ENCODE measurements around the gene LSM2.
A peak's percentile ranks its signal among the peaks of the same experiment; 100 is the strongest.
"Not testable (repeated sequence)": the region's sequence is repeated elsewhere in the genome, so short reads cannot be mapped to it uniquely, and the experiment has no call there.

Gene LSM2

DNA sequence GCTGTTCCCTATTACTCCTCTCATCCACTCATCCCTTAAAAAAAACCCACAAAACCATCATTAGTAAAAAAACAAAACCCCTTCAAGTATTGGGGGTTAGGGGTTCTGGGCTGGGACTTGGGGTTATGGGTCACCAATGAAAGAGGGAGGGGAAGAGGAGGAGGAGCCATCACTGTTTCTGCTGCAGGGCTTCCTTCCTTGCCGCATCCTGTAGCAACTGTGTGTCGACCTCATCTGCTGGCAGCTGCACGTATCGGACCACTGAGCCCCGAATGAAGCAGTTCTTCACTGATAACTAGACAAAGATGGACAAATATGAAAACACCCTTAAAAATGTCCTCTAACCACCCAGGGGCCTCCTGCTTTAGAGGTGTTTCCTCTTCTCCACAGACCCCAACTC, 9.2 kb downstream of the LSM2 start:
- no peak for DNase-seq (ENCODE audit: low read depth)

DNA sequence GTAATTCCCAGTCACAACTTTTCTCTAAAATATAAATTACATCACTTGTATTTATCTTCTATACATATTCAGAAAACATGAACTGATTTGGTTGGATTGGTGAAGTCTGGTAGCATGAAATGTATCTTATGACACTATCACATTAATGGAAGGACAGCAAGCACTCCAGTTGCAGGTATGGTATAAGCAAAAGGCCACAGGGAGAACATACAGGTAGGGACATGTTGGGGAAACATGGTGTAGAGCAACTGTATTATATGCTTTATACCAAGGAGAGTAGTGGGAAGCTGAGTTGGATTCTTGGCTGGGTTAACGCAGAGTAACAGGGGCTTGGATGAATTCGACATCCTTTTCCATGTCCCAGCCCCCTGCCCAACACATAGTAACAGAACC, 9.8 kb downstream of the LSM2 start:
- DNase-seq (ENCODE audit: low read depth) = no peak

DNA sequence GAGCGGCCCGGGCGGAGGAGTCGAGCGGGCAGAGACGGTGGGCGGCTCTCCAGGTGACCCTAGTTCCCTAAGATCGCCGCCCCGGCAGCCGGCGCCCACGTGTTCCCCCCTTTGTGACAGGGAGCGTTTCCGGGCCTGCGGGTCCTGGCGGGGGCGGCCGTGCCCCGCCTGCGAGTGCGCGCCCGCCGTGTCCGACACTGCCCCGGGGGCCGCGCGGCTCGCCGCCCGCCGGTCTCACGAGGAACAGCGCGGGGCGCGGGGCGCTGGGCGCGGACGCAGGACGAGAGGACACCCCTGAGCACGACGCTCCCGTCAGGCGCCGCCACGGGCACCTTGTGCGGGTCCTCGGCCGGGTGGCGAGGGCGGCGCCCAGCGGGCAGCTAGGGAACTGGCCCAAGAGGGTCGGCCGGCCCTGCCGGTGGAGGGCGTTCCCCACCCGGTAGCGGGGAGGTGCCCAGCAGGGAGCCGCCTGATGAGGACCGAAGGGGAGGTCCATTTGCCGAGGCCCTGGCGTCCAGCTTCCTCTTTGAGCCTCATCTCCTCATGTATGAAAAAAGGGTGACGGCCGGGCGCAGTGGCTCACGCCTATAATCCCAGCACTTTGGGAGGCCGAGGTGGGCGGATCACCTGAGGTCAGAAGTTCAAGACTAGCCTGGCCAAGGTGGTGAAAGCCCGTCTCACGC, 11.0 kb downstream of the LSM2 start, which contains the start of gene VARS1:
TSS of gene VARS1 (minus strand) at position 137 of the 683 bp plus-strand sequence. CDS start 535 bp downstream, outside the sequence.
- peak; percentile 68 for DNase-seq (ENCODE audit: low read depth)

DNA sequence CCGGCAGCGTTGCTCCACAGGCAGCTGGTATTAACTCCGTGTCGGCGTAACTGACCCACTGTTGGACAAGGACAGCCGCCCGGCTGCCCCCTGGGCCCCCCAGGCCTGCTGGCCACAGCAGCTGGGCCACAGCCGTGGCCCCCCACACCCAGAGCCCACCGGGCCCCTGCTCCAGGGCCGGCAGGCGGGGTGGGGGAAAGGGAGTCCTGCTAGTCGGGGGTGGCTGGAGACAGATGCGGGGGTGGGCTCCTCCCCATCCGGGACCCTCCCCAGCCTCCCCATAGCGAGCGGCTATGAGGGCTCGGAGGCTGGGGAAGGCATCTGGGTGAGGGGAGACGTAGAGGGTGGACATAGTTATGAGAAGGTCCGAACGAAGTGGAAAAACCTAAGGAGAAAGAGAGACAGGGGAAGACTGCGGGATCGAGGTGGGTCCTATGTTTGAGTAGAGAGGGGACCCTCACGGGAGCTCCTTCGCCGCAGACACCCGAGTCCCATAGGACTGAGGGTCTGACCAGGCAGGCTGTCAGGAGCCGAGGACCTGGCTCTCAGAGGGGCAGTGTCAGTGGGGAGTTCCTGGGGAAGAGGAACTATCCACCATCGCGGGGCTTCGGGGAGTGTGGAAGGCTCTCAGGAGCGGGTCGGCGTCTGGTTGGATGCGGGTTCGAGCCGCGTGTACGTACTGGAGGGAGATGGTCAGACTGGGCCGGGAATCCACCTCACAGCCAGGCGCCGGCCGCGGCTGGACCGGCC, 11.7 kb downstream of the LSM2 start:
- no peak for DNase-seq (ENCODE audit: low read depth)

DNA sequence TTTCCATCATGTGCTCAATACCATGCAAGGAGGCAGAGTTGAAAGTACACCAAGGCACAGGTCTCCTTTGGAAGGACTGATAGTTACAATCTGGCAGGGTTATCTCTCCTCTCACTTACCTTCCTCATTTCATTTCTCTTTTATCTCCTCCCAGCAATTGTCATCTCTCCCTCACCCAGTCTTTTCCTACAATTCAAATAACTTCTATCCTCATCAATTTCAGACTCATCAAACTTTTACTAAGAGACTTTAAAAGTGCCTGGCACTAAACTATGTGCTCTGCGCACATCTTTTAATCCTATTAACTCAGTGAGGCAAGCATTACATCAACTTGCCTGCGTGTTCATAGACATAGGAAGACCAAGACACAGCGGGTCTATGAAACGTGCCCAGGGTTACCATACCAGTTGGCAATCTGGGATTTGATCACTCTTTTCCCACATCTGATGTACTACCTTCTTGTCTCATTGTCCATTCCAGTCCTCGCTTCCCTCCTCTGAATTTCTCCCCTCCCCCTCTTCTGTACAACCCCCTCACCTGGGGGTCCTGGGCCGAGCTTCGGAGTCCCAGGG, 12.4 kb downstream of the LSM2 start:
- DNase-seq (ENCODE audit: low read depth) = no peak

DNA sequence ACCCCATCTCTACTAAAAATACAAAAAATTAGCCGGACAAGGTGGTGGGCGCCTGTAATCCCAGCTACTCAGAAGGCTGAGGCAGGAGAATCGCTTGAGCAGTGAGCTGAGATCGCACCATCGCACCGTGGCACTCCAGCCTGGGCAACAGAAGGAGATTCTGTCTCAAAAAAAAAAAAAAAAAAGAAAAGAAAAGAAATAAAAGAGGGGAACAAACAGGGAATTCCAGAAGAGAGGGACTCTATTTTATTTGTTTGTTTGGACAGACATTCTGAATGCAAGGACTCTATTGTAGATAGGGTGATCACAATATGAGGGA, 12.9 kb downstream of the LSM2 start:
- DNase-seq (ENCODE audit: low read depth) = not testable (repeated sequence)

DNA sequence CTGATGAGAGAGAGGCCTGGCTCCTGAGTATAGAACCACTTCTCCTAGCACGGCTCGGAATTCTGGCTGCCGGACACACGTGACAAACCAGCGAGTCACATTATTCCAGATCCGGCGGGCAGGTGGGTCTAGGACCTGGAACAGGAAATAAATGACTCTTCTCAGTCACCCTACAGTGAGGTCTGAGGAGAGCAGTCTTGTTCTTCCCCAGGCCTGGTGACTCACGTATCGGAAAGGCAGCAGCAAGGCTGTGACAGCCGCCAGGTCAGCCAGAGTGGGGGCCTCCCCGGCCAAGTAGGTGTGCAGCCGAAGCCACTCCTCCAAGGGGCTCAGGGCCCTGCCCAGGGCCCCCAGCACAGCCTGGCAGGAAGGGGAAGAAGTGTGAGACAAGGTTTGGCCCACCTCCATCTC, 14.0 kb downstream of the LSM2 start:
- no peak for DNase-seq (ENCODE audit: low read depth)

DNA sequence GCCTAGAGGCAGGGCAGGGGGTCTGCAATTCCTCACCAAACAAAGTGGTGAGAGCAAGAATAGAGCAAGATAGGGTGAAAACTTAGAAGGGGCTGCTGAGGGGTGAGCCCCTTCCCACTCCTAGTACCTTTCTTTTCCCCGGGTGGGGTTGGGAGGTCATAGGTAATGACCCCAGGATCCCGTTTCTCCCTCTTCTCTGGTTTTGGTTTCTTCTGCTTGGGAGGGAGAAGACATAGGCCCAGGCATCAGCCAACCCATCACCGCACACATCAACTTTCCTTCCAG, 14.7 kb downstream of the LSM2 start:
- no peak for DNase-seq (ENCODE audit: low read depth)

DNA sequence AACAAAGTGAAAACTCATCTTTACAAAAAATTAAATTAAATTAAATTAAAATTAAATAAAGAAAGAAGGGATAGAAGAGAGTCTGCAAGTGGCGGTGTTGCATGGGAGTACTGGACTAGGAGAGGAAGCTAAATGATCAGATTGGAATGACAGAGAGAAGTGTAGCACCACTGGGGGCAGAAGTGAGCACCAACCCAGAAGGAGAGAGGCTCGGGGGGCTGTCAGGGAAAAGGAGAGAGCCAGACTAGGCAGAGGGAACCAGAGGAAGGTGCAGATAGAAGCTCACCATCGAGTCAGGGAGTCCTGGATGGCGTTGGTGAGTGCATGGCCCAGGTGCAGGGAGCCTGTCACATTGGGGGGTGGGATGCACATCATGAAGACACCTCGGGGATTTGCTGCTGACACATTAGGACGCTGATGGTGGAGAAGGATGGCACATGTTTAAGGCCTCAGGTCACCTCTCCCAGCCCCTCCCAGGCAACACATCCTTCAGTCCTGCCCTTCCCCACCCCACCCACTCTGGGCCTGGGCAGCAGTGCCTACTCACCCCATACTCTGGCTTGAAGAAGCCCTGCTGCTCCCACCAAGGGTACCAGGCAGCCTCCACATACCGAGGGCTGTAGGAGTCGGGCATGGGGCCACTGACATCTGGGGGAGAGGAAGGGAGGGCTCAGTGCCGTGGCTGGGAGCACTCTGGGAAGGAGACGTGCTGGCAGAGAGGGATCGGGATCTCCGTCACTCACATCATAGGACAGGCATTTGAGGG, 15.3 kb downstream of the LSM2 start:
- DNase-seq (ENCODE audit: low read depth) = no peak

DNA sequence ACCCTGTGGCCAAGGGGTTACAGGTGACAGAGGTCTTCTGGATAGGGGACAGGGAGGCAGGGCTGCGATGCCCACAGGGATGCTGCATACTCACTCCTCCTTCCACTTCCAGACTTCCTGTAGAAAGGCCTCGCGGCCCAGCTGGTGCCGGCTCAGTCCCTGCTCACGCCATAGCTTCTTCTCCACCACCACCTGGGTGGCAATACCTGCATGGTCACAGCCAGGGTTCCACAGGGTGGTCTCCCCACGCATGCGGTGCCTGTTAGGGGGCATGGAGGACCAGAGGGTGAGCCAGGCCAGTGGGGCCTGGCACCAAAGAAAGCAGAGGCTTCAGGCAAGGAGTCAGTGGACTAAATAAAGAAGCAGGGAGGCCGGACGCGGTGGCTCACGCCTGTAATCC, 21.3 kb downstream of the LSM2 start:
- no peak for DNase-seq (ENCODE audit: low read depth)

DNA sequence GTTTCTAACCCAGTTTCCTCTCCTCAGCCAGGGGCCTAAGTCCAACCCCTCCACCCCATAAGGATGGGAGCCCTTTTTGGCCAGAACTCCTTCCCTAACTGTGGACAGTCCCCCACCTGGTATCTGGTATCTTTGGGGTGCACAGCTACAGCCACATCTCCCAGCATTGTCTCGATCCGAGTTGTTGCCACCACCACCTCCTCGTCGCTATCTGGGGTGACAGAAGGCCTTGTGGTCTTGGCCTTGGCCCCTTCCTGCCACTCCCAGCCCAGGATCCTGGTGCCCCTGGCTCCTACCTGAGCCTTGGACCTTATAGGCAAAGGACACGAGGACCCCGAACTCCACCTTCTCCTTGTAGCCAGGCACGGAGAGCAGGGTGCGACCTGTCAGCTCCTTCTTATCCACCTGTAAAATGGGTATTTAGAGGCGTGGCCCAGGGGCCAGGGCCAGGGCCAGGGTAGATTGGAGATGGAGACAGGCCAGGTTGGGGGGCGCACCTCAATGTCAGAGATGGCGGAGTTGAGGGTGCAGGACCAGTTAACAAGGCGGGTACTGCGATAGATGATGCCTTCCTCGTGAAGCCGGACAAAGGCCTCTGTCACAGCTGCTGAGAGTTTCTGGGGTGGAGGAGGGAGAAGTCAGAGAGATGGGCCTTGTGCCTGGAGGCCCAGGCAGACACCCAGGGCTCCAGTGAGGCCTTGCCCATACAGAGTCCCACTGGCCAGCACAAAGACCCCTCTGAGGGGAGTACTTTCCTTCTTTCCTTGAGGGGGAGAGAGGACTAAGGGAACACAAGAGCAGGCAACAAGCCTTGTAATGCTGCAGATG, 22.5 kb downstream of the LSM2 start:
- DNase-seq (ENCODE audit: low read depth) = no peak

DNA sequence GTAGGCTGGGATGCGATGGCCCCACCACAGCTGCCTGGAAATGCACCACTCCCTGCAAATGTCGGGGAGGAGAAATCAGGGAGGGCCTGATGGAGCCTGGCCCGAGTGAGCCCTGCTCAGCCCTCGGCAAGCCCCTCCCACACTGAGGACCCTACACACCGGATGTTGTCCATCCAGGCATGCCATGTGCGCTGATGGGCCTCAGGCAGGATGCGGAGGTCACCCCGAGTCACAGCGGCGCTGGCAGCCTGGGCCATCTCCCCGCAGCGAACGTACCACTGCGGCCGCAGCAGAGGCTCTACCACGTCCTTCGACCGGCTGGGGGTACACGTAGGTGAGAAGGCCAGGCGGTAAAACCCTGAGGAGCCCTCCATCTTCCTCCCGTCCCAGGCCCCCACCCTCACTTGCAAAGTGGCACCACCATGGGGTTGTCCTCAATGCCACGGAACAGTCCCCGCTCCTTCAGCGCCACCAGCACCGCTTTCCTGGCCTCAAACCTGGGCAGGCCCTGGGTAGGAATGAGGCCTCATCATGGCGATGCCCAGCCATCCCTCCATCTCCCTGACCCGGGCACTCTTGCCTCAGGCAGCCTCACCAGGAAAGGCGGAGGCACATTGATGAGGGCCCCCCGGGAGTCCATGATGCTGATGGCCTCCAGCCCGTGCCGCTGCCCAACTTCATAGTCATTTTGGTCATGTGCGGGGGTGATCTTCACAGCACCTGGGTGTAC, 24.5 kb downstream of the LSM2 start:
- no peak for DNase-seq (ENCODE audit: low read depth)

DNA sequence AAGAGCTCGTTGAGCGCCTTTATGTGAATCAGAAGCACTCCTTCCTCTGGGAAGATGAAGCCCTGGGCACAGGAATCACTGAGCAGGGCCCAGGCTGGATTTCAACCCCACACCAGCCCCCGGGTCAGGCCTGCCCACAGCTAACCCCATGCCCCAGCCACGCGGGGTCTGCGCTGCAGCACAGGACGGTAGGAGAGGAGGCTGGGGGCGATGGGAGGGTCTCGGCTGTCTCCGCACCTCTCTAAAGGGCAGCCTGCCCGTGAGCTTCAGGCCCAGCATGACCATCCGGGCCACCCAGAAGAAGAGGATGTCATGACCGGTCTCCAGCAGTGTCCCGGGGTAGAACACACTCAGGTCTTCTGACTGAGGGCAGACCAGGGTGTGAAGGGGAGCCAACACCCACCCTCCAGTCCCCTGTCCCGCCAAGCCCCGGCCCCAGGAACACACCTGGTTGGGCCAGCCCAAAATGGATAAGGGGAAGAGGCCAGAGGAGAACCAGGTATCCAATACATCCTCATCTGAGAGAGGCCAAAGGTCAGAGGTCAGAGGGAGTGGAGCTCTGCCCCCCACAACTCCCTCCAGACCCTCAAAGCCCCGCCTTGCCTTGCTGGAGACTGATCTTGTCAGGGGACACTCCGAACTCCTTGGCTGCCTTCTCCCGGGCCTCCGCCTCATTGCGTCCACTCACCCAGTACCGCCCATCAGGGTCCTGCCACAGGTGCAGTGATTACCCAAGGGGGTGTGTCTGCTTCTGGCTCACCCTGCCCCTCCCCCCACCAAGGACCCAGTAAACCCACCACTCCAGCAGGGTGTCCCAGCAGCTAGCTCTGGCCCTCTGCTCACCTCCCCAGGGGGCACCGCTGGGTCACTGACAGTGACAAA, 25.3 kb downstream of the LSM2 start:
- DNase-seq (ENCODE audit: low read depth) = no peak

DNA sequence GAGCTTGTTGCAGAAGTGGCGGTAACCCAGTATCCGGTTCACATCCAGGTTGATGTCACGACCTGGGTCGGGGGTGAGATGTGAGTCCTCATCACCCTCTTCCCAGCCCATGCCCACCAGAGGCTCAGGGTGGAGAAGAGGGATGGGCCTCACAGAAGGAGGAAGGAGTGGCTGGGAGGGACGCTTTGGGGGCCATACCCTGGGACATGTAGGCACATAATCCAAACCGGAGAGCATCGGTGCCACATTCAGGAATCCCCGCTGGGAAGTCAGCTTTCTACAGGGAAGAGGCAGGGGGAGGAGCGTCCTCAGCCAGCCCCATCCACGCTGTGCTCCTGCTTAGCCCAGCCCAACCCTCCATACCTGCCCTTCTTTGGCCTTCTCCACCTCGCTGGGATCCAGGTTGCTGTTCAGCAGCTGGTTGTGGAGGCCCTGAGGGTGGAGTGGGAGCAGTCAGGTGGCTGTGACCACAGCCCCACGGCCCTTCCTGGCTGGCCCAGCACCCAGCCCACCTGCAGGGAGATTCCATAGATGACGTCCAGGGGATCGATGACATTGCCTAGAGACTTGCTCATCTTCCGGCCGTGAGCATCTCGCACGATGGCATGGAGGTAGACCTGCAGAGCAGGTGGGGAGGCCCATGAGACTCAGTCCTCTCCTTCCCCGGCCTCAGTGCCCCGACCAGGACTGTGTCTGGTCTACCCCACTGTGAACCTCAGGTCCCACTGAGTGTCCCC, 26.1 kb downstream of the LSM2 start:
- no peak for DNase-seq (ENCODE audit: low read depth)

DNA sequence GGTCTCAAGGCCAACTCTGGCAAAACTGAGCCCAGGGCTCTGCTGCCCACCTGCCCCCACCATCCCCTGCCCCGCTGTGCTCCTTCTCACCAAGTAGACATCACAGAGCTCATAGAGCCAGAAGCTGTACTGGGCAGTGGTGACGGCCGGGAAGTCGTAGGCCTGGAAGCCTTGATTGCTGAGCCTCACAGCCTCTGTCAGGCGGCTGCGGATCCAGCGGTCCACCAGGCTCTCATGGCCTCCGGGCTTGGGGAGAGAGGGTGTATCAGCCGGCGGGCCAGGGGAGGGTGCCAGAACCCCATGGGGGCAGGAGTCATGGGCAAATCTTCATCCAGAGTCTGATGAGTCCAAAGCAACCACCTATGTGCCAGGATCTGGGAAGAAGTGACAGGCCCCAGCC, 26.9 kb downstream of the LSM2 start:
- DNase-seq (ENCODE audit: low read depth) = no peak

DNA sequence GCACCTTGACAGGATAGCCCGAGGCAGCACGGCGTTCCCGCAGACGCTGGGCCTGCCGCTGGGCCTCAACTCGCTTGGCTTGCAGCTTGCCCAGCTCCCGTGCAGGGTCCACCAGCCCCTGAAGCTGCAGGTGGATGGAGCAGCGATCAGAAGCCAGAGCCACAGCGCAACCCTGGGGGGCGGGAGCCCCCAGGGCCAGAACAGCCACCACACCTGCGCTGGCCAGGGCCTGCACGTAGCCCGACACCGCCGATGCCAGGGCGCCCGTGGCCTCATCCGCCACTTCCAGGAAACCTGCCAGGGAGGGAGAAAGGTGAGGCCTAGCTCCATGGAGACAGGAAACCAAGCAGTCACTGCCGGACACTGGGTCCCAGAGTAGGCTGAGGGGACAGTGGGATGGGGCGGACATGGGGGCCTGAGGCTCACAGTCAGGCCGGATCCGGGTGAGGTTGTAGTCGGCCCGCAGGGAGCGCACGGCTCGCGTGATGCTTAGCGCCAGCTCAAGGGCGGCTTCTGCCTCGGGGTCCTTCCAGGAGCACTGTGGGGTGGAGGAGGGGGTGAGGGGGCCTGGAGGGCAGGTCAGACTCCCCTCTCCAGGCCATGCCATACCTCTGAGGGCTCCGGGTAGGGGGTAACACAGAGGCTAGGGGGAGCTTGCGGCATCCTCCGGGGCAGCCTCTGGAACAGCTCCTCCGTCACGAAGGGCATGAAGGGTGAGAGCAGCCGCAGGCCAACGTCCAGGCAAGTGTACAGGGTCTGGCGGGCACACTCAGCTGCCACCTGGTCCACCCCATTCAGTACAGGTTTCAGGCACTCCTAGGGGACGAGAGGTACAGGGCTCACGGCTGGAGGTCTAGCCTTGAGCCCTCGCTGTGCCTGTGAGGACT, 27.5 kb downstream of the LSM2 start:
- no peak for DNase-seq (ENCODE audit: low read depth)

DNA sequence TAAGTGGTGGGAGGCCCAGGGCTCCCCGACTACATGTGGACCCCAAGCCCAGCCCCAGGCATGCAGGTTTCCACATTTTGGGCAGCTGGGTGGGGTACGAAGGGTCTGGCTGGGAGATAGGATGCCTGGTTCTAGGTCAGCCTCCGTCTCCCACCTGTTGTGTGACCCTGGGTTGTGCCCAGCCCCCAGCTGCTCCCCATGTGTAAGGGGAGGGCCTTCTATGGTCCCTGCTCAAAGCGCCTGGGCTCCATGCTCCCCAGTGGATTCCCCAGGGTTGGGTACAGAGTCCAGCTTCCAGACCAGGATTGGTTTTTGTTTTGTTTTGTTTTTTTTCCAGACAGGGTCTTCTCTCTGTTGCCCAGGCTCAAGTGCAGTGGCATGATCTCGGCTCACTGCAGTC, 28.6 kb downstream of the LSM2 start:
- no peak for DNase-seq (ENCODE audit: low read depth)

DNA sequence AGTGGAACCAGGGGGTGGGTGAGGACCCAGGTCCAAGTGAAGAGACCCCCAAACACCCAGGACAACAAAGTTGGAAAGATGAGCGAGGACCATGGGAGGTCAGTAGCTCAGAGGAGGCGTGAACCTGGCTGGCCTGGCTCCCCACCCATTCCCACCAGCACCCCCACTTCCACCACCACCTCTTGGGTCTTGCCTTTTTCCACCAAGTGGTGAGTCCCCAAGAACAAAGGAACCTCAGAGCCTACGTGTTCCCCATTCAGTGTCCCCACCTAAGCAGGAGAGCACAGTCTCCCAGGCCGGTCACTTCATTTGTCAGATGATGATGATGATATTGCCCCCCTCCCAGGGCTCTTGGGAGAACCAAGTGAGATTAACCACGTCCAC, 29.1 kb downstream of the LSM2 start:
- no peak for DNase-seq (ENCODE audit: low read depth)

All from T-helper 22 cell (primary cell).